Right lobe of liver (tissue), 4 donors: ENCODE results near the gene NBEAL1.

Experiments
- CTCF ChIP-seq, 4 donors: fragments of 200-600 bp in 3 of 4; fragments of 450-650 bp in 1 of 4; IDR thresholded peaks; one replicate each; pipeline versions ENCODE4 v1.5.1 to v1.8.0; 2016 to 2022; ENCODE audit warnings: antibody characterized with exemption in 4 of 4, mild to moderate bottlenecking in 2 of 4
- POLR2A ChIP-seq: fragments of 450-650 bp; IDR thresholded peaks from one replicate; pipeline ENCODE4 v1.6.1; 2017; ENCODE audit warnings: antibody characterized with exemption, mild to moderate bottlenecking
- donor health status: DM: no; HTN: no; CAD: no.
- donor health status: DM: no; HTN: no; CAD: no.
- donor health status: DM: no; HTN: yes; CAD: no.

GRCh38 chr2:203018181-203018580 lies 3.5 kb downstream of the NBEAL1 start:
- TF ChIP-seq CTCF (IDR thresholded peaks at IDR 0.05) = no peak
- TF ChIP-seq POLR2A = no peak
